ENCODE results near the gene INIP. TPM values are rescaled to one million over a fixed set of nuclear protein-coding genes. Genes with fewer than 3 reads are reported as not detected.

INIP gene
- total RNA-seq, 1 experiment from 2014 or later: 26.6 TPM

- Histone ChIP-seq H3K9me3 (ENCODE audit: low read depth, low read length, poor library complexity, severe bottlenecking) (no peaks in the 10 kb centered on the region), H3K27ac (ENCODE audit: low read depth, low read length, poor library complexity, severe bottlenecking) (no peak overlapping the region), H3K27me3 (replicated peaks; ENCODE audit: insufficient read depth, low read depth, low read length, poor library complexity) (no peaks in the 10 kb centered on the region), H3K4me3 (ENCODE audit: low read depth, low read length, poor library complexity, severe bottlenecking) (no peak overlapping the region), H3K36me3 (ENCODE audit: insufficient read depth, low read length, poor library complexity, severe bottlenecking) (peaks cover 5% of the 10 kb centered on the region), H3K4me1 (ENCODE audit: insufficient read depth, low read length, poor library complexity, severe bottlenecking) (no peaks in the 10 kb centered on the region)
- ChIA-PET POLR2A (ENCODE audit: low non-redundant PET) (no interaction called here), CTCF (no interaction called here)
- intact Hi-C loops (cut with micrococcal nuclease; ENCODE audit: unreplicated experiment): no loop called here
- TF ChIP-seq CTCF (conservative IDR thresholded peaks at IDR 0.05; ENCODE audit: low read depth, low read length) (no peak), EZH2 (IDR thresholded peaks at IDR 0.05; ENCODE audit: borderline replicate concordance, low read depth, low read length, poor library complexity, severe bottlenecking) (no peak)
- DNase-seq (ENCODE audit: low spot score): no peak
- BruUV-seq (replicated peaks): no TSS peak
Observed at GRCh38 chr9:112696461-112696860, 21.5 kb downstream of the INIP start.

GRCh38 chr9:112694706-112695555 is 23.0 kb downstream of the INIP start:
- no TSS peak for BruUV-seq (replicated peaks)
- POLR2A ChIA-PET (ENCODE audit: low non-redundant PET): interaction anchor here (0.6 kb wide), 1 partner anchor 114 kb away, joined by 3 read pairs; no protein-coding TSS in a partner anchor
- no peak overlapping the region for H3K27ac ChIP-seq (ENCODE audit: low read depth, low read length, poor library complexity, severe bottlenecking)
- no peak overlapping the region for H3K4me3 ChIP-seq (ENCODE audit: low read depth, low read length, poor library complexity, severe bottlenecking)
- no peaks in the 10 kb centered on the region for H3K4me1 ChIP-seq (ENCODE audit: insufficient read depth, low read length, poor library complexity, severe bottlenecking)
- no peaks in the 10 kb centered on the region for H3K27me3 ChIP-seq (replicated peaks; ENCODE audit: insufficient read depth, low read depth, low read length, poor library complexity)
- peaks cover 6% of the 10 kb centered on the region for H3K36me3 ChIP-seq (ENCODE audit: insufficient read depth, low read length, poor library complexity, severe bottlenecking)
- H3K9me3 ChIP-seq (ENCODE audit: low read depth, low read length, poor library complexity, severe bottlenecking): no peaks in the 10 kb centered on the region
- CTCF ChIA-PET: interaction anchor here (0.6 to 0.7 kb wide), 2 partner anchors 98 to 122 kb away, joined by 4 to 7 read pairs; no protein-coding TSS in a partner anchor
- DNase-seq (ENCODE audit: low spot score): peak; percentile 5
- intact Hi-C loops (cut with micrococcal nuclease; ENCODE audit: unreplicated experiment): no loop called here
- TF ChIP-seq EZH2 (IDR thresholded peaks at IDR 0.05; ENCODE audit: borderline replicate concordance, low read depth, low read length, poor library complexity, severe bottlenecking): no peak
- no peak for TF ChIP-seq CTCF (conservative IDR thresholded peaks at IDR 0.05; ENCODE audit: low read depth, low read length)

- H3K27me3 ChIP-seq (replicated peaks; ENCODE audit: insufficient read depth, low read depth, low read length, poor library complexity): no peaks in the 10 kb centered on the region
- no peak overlapping the region for H3K4me3 ChIP-seq (ENCODE audit: low read depth, low read length, poor library complexity, severe bottlenecking)
- ChIA-PET POLR2A (ENCODE audit: low non-redundant PET) (no interaction called here), CTCF (no interaction called here)
- peaks cover 7% of the 10 kb centered on the region for H3K36me3 ChIP-seq (ENCODE audit: insufficient read depth, low read length, poor library complexity, severe bottlenecking)
- BruUV-seq (replicated peaks): no TSS peak
- intact Hi-C loops (cut with micrococcal nuclease; ENCODE audit: unreplicated experiment): no loop called here
- DNase-seq (ENCODE audit: low spot score): no peak
- no peaks in the 10 kb centered on the region for H3K9me3 ChIP-seq (ENCODE audit: low read depth, low read length, poor library complexity, severe bottlenecking)
- H3K27ac ChIP-seq (ENCODE audit: low read depth, low read length, poor library complexity, severe bottlenecking): no peak overlapping the region
- no peaks in the 10 kb centered on the region for H3K4me1 ChIP-seq (ENCODE audit: insufficient read depth, low read length, poor library complexity, severe bottlenecking)
- TF ChIP-seq CTCF (conservative IDR thresholded peaks at IDR 0.05; ENCODE audit: low read depth, low read length): no peak
- no peak for TF ChIP-seq EZH2 (IDR thresholded peaks at IDR 0.05; ENCODE audit: borderline replicate concordance, low read depth, low read length, poor library complexity, severe bottlenecking)
Observed at GRCh38 chr9:112689161-112689740, 28.7 kb downstream of the INIP start.

Data from A673 (cell line).